K562 (cell line): ENCODE data around the gene GLIS2. TPM values are rescaled to one million over a fixed set of nuclear protein-coding genes. Genes with fewer than 3 reads are reported as not detected.

Source experiments
- ATAC-seq: fragments of 200-7000 bp; cut with Tn5 transposase; 3 replicates; pipeline ENCODE4 v1.9.1; 2020; ENCODE audit warnings: moderate library complexity
- BruUV-seq: library from RNA; stranded (reverse); fragments of 400-500 nt; replicated peaks from 2 replicates; lab custom pipeline; 2021; lab: Mats Ljungman, UMichigan
- CTCF ChIA-PET: fragments of 300-600 bp; formaldehyde crosslinking; extraction: SDS; loops from one replicate; lab custom pipeline; 2021; ENCODE audit warnings: low intra/inter-chr PET ratio; lab: Yijun Ruan, JAX
- POLR2A ChIA-PET: fragments of 300-600, 350-650 bp; sonication (Branson Sonifier 250); formaldehyde crosslinking; extraction: SDS; loops from one replicate; lab custom pipeline; 2021; ENCODE audit warnings: antibody characterized with exemption, inconsistent platforms; lab: Yijun Ruan, JAX
- DNase-seq, 4 experiments: peaks; one replicate each; pipeline versions ENCODE4 v3.0.0 to v3.0.0-alpha.2; 2011 to 2018; ENCODE audit warnings: low spot score in 3 of 4, mixed read lengths in 3 of 4; ENCODE audit errors: extremely low read depth in 1 of 4
- FAIRE-seq: peaks from 2 replicates; lab custom pipeline; 2011; peaks lifted over from hg19 to GRCh38; lab: Jason Lieb, UNC
- H2AFZ ChIP-seq: 2 replicates; pipeline ENCODE4 v1.6.0; 2011; ENCODE audit warnings: low read depth, low read length, control low read depth, inconsistent platforms
- H3K27ac ChIP-seq: fragments of 200-600 bp; 3 replicates; pipeline ENCODE4 v1.8.0; 2011; ENCODE audit warnings: low read depth, mild to moderate bottlenecking, control low read depth, inconsistent platforms, low read length, moderate library complexity, mixed read lengths; ENCODE audit errors: extremely low read depth
- H3K27me3 ChIP-seq, 2 experiments: fragments of 300-600 bp in 1 of 2; 2 replicates in 1 of 2; 3 replicates in 1 of 2; pipeline versions ENCODE4 v1.6.0 to v1.8.0; 2011; ENCODE audit warnings: inconsistent platforms in 2 of 2, low read length in 2 of 2, mild to moderate bottlenecking in 1 of 2, mixed read lengths in 1 of 2, moderate library complexity in 1 of 2; ENCODE audit not compliant: control insufficient read depth in 2 of 2, insufficient read depth in 2 of 2
- H3K36me3 ChIP-seq: fragments of 300-600 bp; 3 replicates; pipeline ENCODE4 v1.8.0; 2011; ENCODE audit warnings: mild to moderate bottlenecking, low read length, inconsistent platforms; ENCODE audit not compliant: control insufficient read depth, insufficient read depth
- H3K4me1 ChIP-seq, 2 experiments: fragments of 200-600 bp in 1 of 2; replicated peaks in 1 of 2; 2 replicates in 1 of 2; 3 replicates in 1 of 2; pipeline versions ENCODE4 v1.5.1 to v1.8.0; 2011; ENCODE audit warnings: inconsistent platforms in 2 of 2, low read length in 2 of 2, mild to moderate bottlenecking in 1 of 2, mixed read lengths in 1 of 2, moderate library complexity in 1 of 2; ENCODE audit not compliant: control insufficient read depth in 2 of 2, insufficient read depth in 2 of 2
- H3K4me2 ChIP-seq: 2 replicates; pipeline ENCODE4 v1.6.1; 2011; ENCODE audit warnings: low read length, control low read depth, inconsistent platforms, mixed read lengths; ENCODE audit not compliant: insufficient read depth
- H3K4me3 ChIP-seq: fragments of 200-600 bp; sonication (generic), shearing (Covaris generic); 2 replicates; pipeline ENCODE4 v1.5.1; 2016; ENCODE audit warnings: control low read depth, inconsistent platforms
- H3K79me2 ChIP-seq: fragments of 200-600 bp; 3 replicates; pipeline ENCODE4 v1.8.0; 2011; ENCODE audit warnings: low read length, inconsistent platforms; ENCODE audit not compliant: control insufficient read depth, insufficient read depth
- H3K9ac ChIP-seq, 2 experiments: 2 replicates each; pipeline versions ENCODE4 v1.6.0 to v1.6.1; 2011; ENCODE audit warnings: low read depth in 2 of 2, low read length in 2 of 2, control low read depth in 1 of 2, inconsistent platforms in 1 of 2, mild to moderate bottlenecking in 1 of 2, mixed read lengths in 1 of 2; ENCODE audit not compliant: insufficient read depth in 1 of 2
- H3K9me1 ChIP-seq: one replicate; pipeline ENCODE4 v1.6.0; 2011; ENCODE audit warnings: inconsistent platforms, mild to moderate bottlenecking, low read length, moderate library complexity; ENCODE audit not compliant: control insufficient read depth, insufficient read depth
- H3K9me3 ChIP-seq: replicated peaks from 2 replicates; pipeline ENCODE4 v1.5.1; 2011; ENCODE audit warnings: low read depth, low read length, inconsistent platforms; ENCODE audit not compliant: control insufficient read depth, insufficient read depth
- H4K20me1 ChIP-seq: replicated peaks from 2 replicates; pipeline ENCODE4 v1.6.1; 2011; ENCODE audit warnings: low read length, inconsistent platforms, mixed read lengths; ENCODE audit not compliant: control insufficient read depth, insufficient read depth
- EGR1 ChIP-seq: fragments of 450-650 bp; conservative IDR thresholded peaks from 2 replicates; pipeline ENCODE4 v1.6.1; 2017; ENCODE audit warnings: mild to moderate bottlenecking
- HNRNPH1 ChIP-seq: fragments of 200-400 bp; formaldehyde crosslinking; optimal IDR thresholded peaks from 2 replicates; pipeline ENCODE3; 2017; ENCODE audit warnings: low read depth, mild to moderate bottlenecking, low read length, moderate library complexity
- PHF21A ChIP-seq: fragments of 450-650 bp; IDR thresholded peaks from 2 replicates; pipeline ENCODE4 v1.6.1; 2017; ENCODE audit warnings: low read depth, borderline replicate concordance
- PREB ChIP-seq: sonication (generic); formaldehyde crosslinking; IDR thresholded peaks from 2 replicates; pipeline ENCODE4 v1.8.1; 2023; ENCODE audit warnings: mild to moderate bottlenecking, missing genetic modification reagents
- REST ChIP-seq, 2 experiments: fragments of 450-650 bp; formaldehyde crosslinking in 1 of 2; IDR thresholded peaks; 2 replicates each; pipeline versions ENCODE4 v1.4.0 to v1.6.1; 2014 to 2020; ENCODE audit warnings: mild to moderate bottlenecking in 2 of 2, borderline replicate concordance in 1 of 2, low read depth in 1 of 2
- ZBTB26 ChIP-seq: fragments of 450-650 bp; formaldehyde crosslinking; IDR thresholded peaks from 2 replicates; pipeline ENCODE4 v1.4.0; 2022; ENCODE audit warnings: missing genetic modification characterization
- WGBS: fragments of 100-300 bp; shearing (Covaris generic); methylation state at CpG from one replicate; pipeline ENCODE4 v1.1.6; 2016; ENCODE audit warnings: low coverage, mixed read lengths; ENCODE audit not compliant: insufficient coverage; ENCODE audit errors: missing lambda C conversion rate; 5-methylcytosine and 5-hydroxymethylcytosine counted together
- in situ Hi-C: fragments of 300-500 bp; cut with MboI; formaldehyde crosslinking; loops from 4 replicates; pipeline ENCODE4 v1.15.0; 2018; ENCODE audit warnings: inconsistent platforms, mixed read lengths
- intact Hi-C: fragments of 100-400 bp; cut with micrococcal nuclease; formaldehyde crosslinking; loops from 2 replicates; pipeline ENCODE4 v1.14.2; 2022
- polyA plus RNA-seq, 8 experiments: library from polyadenylated mRNA; depleted of rRNA in 4 of 8; stranded (reverse) in 5 of 8; unstranded in 3 of 8; fragments of >200 nt; fragmentation: Nextera tagmentation in 2 of 8; fragmentation: Illumina TruSeq in 1 of 8; extraction: Ambion mirVana in 2 of 8; extraction: Trizol in 1 of 8; gene quantifications; 2 replicates each; pipeline versions ENCODE4 v1.2.1 to v1.2.3, GENCODE V29; 2011 to 2014; ENCODE audit warnings: inconsistent platforms in 1 of 8, missing spikeins in 1 of 8
- total RNA-seq, 7 experiments: library from RNA; depleted of rRNA in 6 of 7; stranded (reverse); fragments of >200 nt in 6 of 7; fragmentation: Illumina TruSeq in 2 of 7; extraction: Trizol in 2 of 7; gene quantifications; 2 replicates each; pipeline versions ENCODE4 v1.2.1 to v1.2.3, GENCODE V29; 2011 to 2021; ENCODE audit warnings: low replicate concordance in 1 of 7

Gene GLIS2
- total and polyA plus RNA-seq, 9 of the 15 experiments (the other 6 are each of a cell fraction or from before 2014, with no cell fraction given) = 0.10 to 9.0 (median 0.57) TPM

- BruUV-seq = no TSS peak
- Histone ChIP-seq H3K27me3 (no peaks in the 10 kb centered on the region), H3K9me1 (no peaks in the 10 kb centered on the region), H3K9me3 (no peaks in the 10 kb centered on the region), H3K79me2 (peaks cover 9% of the 10 kb centered on the region; the same call in 2 of the 3 replicates), H3K4me1 (peaks cover 4 to 69% of the 10 kb centered on the region in 2 experiments), H3K9ac (peak overlapping the region in 1 of 2 experiments; percentile 68; a peak in 2 of 4 replicates), H3K36me3 (no peaks in the 10 kb centered on the region), H2AFZ (no peak overlapping the region), H4K20me1 (0 out of 2 replicates have a peak, but pooled peaks cover 15% of the 10 kb centered on the region), H3K4me3 (no peak overlapping the region), H3K27ac (peak overlapping the region; percentile 39; the same call in 1 of the 3 replicates), H3K4me2 (no peak overlapping the region)
- ChIA-PET POLR2A (interaction anchor here (0.9 to 1.1 kb wide), 4 partner anchors 9 to 128 kb away, joined by 3 to 5 read pairs (median 4); no protein-coding TSS in a partner anchor), CTCF (interaction anchor here (0.6 to 3.6 kb wide), 4 partner anchors 38 to 128 kb away, joined by 3 to 19 read pairs (median 10); no protein-coding TSS in a partner anchor)
- 67% methylated on average over 15 of the region's 30 CpGs for WGBS
- peak in 3 of 4 experiments; percentile 37 to 49 (median 44) for DNase-seq
- in situ Hi-C loops (loop anchor here (10.0 kb wide), 2 partner anchors 123 to 343 kb away; no protein-coding TSS in a partner anchor), intact Hi-C loops (no loop called here)
- ATAC-seq = peak; percentile 45
- no peak for FAIRE-seq
- TF ChIP-seq EGR1 (0 out of 2 replicates have a peak, but pooled peaks have one; percentile 9), REST (IDR thresholded peaks at IDR 0.05; ENCODE audit: borderline replicate concordance) (peak; percentile 80), REST (CRISPR knock-in tag; IDR thresholded peaks at IDR 0.05; ENCODE audit: low read depth) (no peak), ZBTB26 (CRISPR knock-in tag) (no peak), HNRNPH1 (no peak), PREB (CRISPR knock-in tag) (0 out of 2 replicates have a peak, but pooled peaks have one; percentile 25), PHF21A (no peak)
These were observed 12.3 kb downstream of the GLIS2 start for GRCh38 chr16:4328046-4328781.
